IMR-90 (cell line): ENCODE measurements around the gene BYSL. TPM values are rescaled to one million over a fixed set of nuclear protein-coding genes. Genes with fewer than 3 reads are reported as not detected.

Experiments used
- ATAC-seq: fragments of 200-7000 bp; cut with Tn5 transposase; 2 replicates; pipeline ENCODE4 v1.9.1; 2020; ENCODE audit warnings: low read depth, mild to moderate bottlenecking, moderate library complexity
- BruUV-seq: library from RNA; stranded (reverse); fragments of 400-500 nt; replicated peaks from 2 replicates; lab custom pipeline; 2021; lab: Mats Ljungman, UMichigan
- CTCF ChIA-PET: fragments of 300-600 bp; formaldehyde crosslinking; extraction: SDS; loops from one replicate; lab custom pipeline; 2021; ENCODE audit warnings: antibody characterized with exemption; lab: Yijun Ruan, JAX
- POLR2A ChIA-PET: fragments of 300-600 bp; sonication (Branson Sonifier 250); formaldehyde crosslinking; loops from one replicate; lab custom pipeline; 2022; ENCODE audit warnings: antibody characterized with exemption; ENCODE audit not compliant: unreplicated experiment; lab: Charles Lee
- DNase-seq: peaks from one replicate; pipeline ENCODE4 v3.0.0; 2013
- H2AFZ ChIP-seq: replicated peaks from 2 replicates; pipeline ENCODE3; 2013; ENCODE audit warnings: low read length, mild to moderate bottlenecking; ENCODE audit not compliant: poor library complexity
- H2AK5ac ChIP-seq: 2 replicates; pipeline ENCODE4 v1.6.1; 2013; ENCODE audit warnings: low read depth, low read length, inconsistent platforms
- H2AK9ac ChIP-seq: replicated peaks from 2 replicates; pipeline ENCODE3; 2013; ENCODE audit warnings: mild to moderate bottlenecking, low read depth, low read length, moderate library complexity; ENCODE audit not compliant: poor library complexity
- H2BK120ac ChIP-seq: 2 replicates; pipeline ENCODE4 v1.6.1; 2013; ENCODE audit warnings: low read depth, low read length, inconsistent platforms
- H2BK15ac ChIP-seq: 3 replicates; pipeline ENCODE4 v1.6.1; 2013; ENCODE audit warnings: low read depth, low read length, inconsistent platforms
- H2BK20ac ChIP-seq: 2 replicates; pipeline ENCODE4 v1.6.1; 2013; ENCODE audit warnings: low read depth, mild to moderate bottlenecking, inconsistent platforms, low read length, moderate library complexity
- H2BK5ac ChIP-seq: 2 replicates; pipeline ENCODE4 v1.6.1; 2013; ENCODE audit warnings: mild to moderate bottlenecking, low read depth, low read length, inconsistent platforms; ENCODE audit not compliant: poor library complexity, severe bottlenecking
- H3K14ac ChIP-seq: replicated peaks from 2 replicates; pipeline ENCODE4 v1.6.1; 2013; ENCODE audit warnings: low read depth, low read length, inconsistent platforms
- H3K18ac ChIP-seq: 2 replicates; pipeline ENCODE4 v1.6.1; 2013; ENCODE audit warnings: low read depth, low read length, control low read depth
- H3K23ac ChIP-seq: 2 replicates; pipeline ENCODE4 v1.6.1; 2013; ENCODE audit warnings: low read depth, low read length, inconsistent platforms
- H3K27ac ChIP-seq: 2 replicates; pipeline ENCODE4 v1.5.1; 2013; ENCODE audit warnings: mild to moderate bottlenecking, control low read depth, low read length; ENCODE audit not compliant: insufficient read depth
- H3K27me3 ChIP-seq: 2 replicates; pipeline ENCODE4 v1.6.1; 2013; ENCODE audit warnings: low read length; ENCODE audit not compliant: control insufficient read depth, insufficient read depth
- H3K36me3 ChIP-seq: 2 replicates; pipeline ENCODE4 v1.6.1; 2013; ENCODE audit warnings: low read length, mixed read lengths; ENCODE audit not compliant: control insufficient read depth, insufficient read depth
- H3K4ac ChIP-seq: 2 replicates; pipeline ENCODE4 v1.6.1; 2013; ENCODE audit warnings: low read depth, low read length, inconsistent platforms
- H3K4me1 ChIP-seq: 2 replicates; pipeline ENCODE4 v1.6.1; 2013; ENCODE audit warnings: low read length, mixed read lengths; ENCODE audit not compliant: control insufficient read depth, insufficient read depth
- H3K4me2 ChIP-seq: 2 replicates; pipeline ENCODE4 v1.6.1; 2013; ENCODE audit warnings: low read depth, mild to moderate bottlenecking, control low read depth, low read length, moderate library complexity
- H3K4me3 ChIP-seq: 2 replicates; pipeline ENCODE4 v1.5.1; 2013; ENCODE audit warnings: low read depth, mild to moderate bottlenecking, control low read depth, low read length, moderate library complexity; ENCODE audit not compliant: insufficient read depth
- H3K56ac ChIP-seq: 2 replicates; pipeline ENCODE4 v1.6.1; 2013; ENCODE audit warnings: low read length, inconsistent platforms; ENCODE audit not compliant: insufficient read depth; ENCODE audit errors: extremely low read depth
- H3K79me1 ChIP-seq, 2 experiments: 2 replicates each; pipeline ENCODE4 v1.6.1; 2013; ENCODE audit warnings: low read length in 2 of 2, inconsistent platforms in 1 of 2, low read depth in 1 of 2
- H3K9ac ChIP-seq: 2 replicates; pipeline ENCODE4 v1.6.1; 2013; ENCODE audit warnings: low read depth, low read length, control low read depth
- H3K9me1 ChIP-seq: 2 replicates; pipeline ENCODE4 v1.6.1; 2013; ENCODE audit warnings: low read length, inconsistent platforms; ENCODE audit not compliant: insufficient read depth
- H3K9me3 ChIP-seq: 2 replicates; pipeline ENCODE4 v1.6.1; 2013; ENCODE audit warnings: low read length; ENCODE audit not compliant: control insufficient read depth, insufficient read depth
- H4K20me1 ChIP-seq: 2 replicates; pipeline ENCODE4 v1.6.1; 2013; ENCODE audit warnings: low read length, inconsistent platforms; ENCODE audit not compliant: insufficient read depth
- H4K5ac ChIP-seq: 2 replicates; pipeline ENCODE4 v1.6.1; 2013; ENCODE audit warnings: mild to moderate bottlenecking, low read depth, low read length, control low read depth
- H4K8ac ChIP-seq, 2 experiments: 2 replicates each; pipeline ENCODE4 v1.6.1; 2013; ENCODE audit warnings: low read depth in 2 of 2, low read length in 2 of 2, control low read depth in 1 of 2, inconsistent platforms in 1 of 2
- H4K91ac ChIP-seq: 2 replicates; pipeline ENCODE4 v1.6.1; 2013; ENCODE audit warnings: low read depth, low read length, inconsistent platforms; ENCODE audit not compliant: insufficient read depth
- CHD1 ChIP-seq: IDR thresholded peaks from 2 replicates; pipeline ENCODE4 v1.6.1; 2012; ENCODE audit warnings: low read depth, low read length, improper control_type of control experiment
- FOS ChIP-seq: fragments of 150-350 bp; IDR thresholded peaks from 2 replicates; pipeline ENCODE4 v1.6.1; 2016; ENCODE audit warnings: low read depth, low read length
- MAFK ChIP-seq: IDR thresholded peaks from 2 replicates; pipeline ENCODE4 v1.6.1; 2012; ENCODE audit warnings: low read depth, low read length, improper control_type of control experiment
- MAZ ChIP-seq: IDR thresholded peaks from 2 replicates; pipeline ENCODE4 v1.6.1; 2012; ENCODE audit warnings: low read depth, mild to moderate bottlenecking, low read length, improper control_type of control experiment, moderate library complexity, borderline replicate concordance
- RAD21 ChIP-seq: IDR thresholded peaks from 2 replicates; pipeline ENCODE4 v1.6.1; 2012; ENCODE audit warnings: low read length, improper control_type of control experiment
- RFX5 ChIP-seq: IDR thresholded peaks from 2 replicates; pipeline ENCODE4 v1.8.0; 2012; ENCODE audit warnings: low read depth, mild to moderate bottlenecking, low read length, moderate library complexity
- USF2 ChIP-seq: fragments of 150-350 bp; IDR thresholded peaks from 2 replicates; pipeline ENCODE4 v1.6.1; 2017; ENCODE audit warnings: mild to moderate bottlenecking, antibody characterized with exemption, low read length, low read depth
- WGBS, 2 experiments: methylation state at CpG; one replicate each; pipeline versions ENCODE4 v1.1.5 to v1.1.7; 2013; ENCODE audit warnings: missing lambda C conversion rate in 2 of 2; ENCODE audit not compliant: insufficient read length in 1 of 2; ENCODE audit errors: extremely low coverage in 2 of 2; 5-methylcytosine and 5-hydroxymethylcytosine counted together
- dilution Hi-C: fragments of 300-500 bp; cut with HindIII; formaldehyde crosslinking; loops from one replicate; pipeline ENCODE4 v1.14.3; 2018; ENCODE audit warnings: low sequenced_read_pairs; ENCODE audit not compliant: unreplicated experiment
- in situ Hi-C: fragments of 300-500 bp; cut with MboI; formaldehyde crosslinking; loops from 3 replicates; pipeline ENCODE4 v1.14.3; 2019; ENCODE audit warnings: low sequenced_read_pairs, inconsistent platforms, mixed read lengths
- intact Hi-C: fragments of 100-400 bp; cut with micrococcal nuclease; formaldehyde crosslinking; loops from 2 replicates; pipeline ENCODE4 v1.10.0; 2022
- polyA plus RNA-seq, 3 experiments: library from polyadenylated mRNA; depleted of rRNA; stranded (reverse); fragments of >200 nt; gene quantifications; 2 replicates each; pipeline ENCODE4 v1.2.3, GENCODE V29; 2012; ENCODE audit warnings: low replicate concordance in 1 of 3
- total RNA-seq: library from RNA; depleted of rRNA; stranded (reverse); fragments of >200 nt; gene quantifications from 2 replicates; pipeline ENCODE4 v1.2.3, GENCODE V29; 2012

Gene BYSL
- total and polyA plus RNA-seq, 2 of the 4 experiments (the other 2 are of a cell fraction), result 26.7 to 36.3 TPM

GRCh38 chr6:41957117-41957516 is 35.8 kb downstream of the BYSL start:
- no peak overlapping the region for H2AK9ac ChIP-seq

More at GRCh38 chr6:41957117-41957516, 35.8 kb downstream of the BYSL start:
- no TSS peak for BruUV-seq
- Histone ChIP-seq H3K18ac (no peak overlapping the region), H3K9me3 (no peaks in the 10 kb centered on the region), H4K5ac (no peak overlapping the region), H3K36me3 (no peaks in the 10 kb centered on the region), H2AFZ (no peak overlapping the region), H4K8ac (no peak overlapping the region), H4K91ac (no peak overlapping the region), H2AK5ac (no peak overlapping the region), H3K23ac (no peak overlapping the region), H3K4me3 (no peak overlapping the region), H3K79me1 (no peaks in the 10 kb centered on the region), H3K27ac (no peak overlapping the region), H3K4ac (no peak overlapping the region), H3K4me2 (no peak overlapping the region), H3K14ac (no peak overlapping the region), H2BK15ac (no peak overlapping the region), H2BK120ac (no peak overlapping the region), H3K27me3 (no peaks in the 10 kb centered on the region), H4K20me1 (no peaks in the 10 kb centered on the region), H3K56ac (no peak overlapping the region), H3K9me1 (peaks cover 6% of the 10 kb centered on the region; the same call in 1 of the 2 replicates), H2BK20ac (no peak overlapping the region), H2BK5ac (no peak overlapping the region), H3K4me1 (peaks cover 3% of the 10 kb centered on the region; the same call in 1 of the 2 replicates), H3K9ac (no peak overlapping the region)
- in situ Hi-C loops, result no loop called here
- POLR2A ChIA-PET, result no interaction called here
- no CpG with 5 or more reads among the region's 4 CpGs for WGBS, 2 experiments
- TF ChIP-seq CHD1 (no peak), USF2 (no peak), RFX5 (no peak), RAD21 (no peak), FOS (no peak), MAFK (no peak), MAZ (no peak)
- dilution Hi-C loops, result no loop called here
- intact Hi-C loops, result no loop called here
- ATAC-seq (no peak), DNase-seq (no peak)
- CTCF ChIA-PET, result no interaction called here
